NCI-H774 (cell line): ENCODE measurements around the gene DSCAML1.

Source experiments
- DNase-seq: peaks from one replicate; lab custom pipeline; 2025; lab: John Stamatoyannopoulos, UW

The DSCAML1 gene

GRCh38 chr11:117722082-117722481 is 74.9 kb downstream of the DSCAML1 start:
- DNase-seq = no peak

DNA sequence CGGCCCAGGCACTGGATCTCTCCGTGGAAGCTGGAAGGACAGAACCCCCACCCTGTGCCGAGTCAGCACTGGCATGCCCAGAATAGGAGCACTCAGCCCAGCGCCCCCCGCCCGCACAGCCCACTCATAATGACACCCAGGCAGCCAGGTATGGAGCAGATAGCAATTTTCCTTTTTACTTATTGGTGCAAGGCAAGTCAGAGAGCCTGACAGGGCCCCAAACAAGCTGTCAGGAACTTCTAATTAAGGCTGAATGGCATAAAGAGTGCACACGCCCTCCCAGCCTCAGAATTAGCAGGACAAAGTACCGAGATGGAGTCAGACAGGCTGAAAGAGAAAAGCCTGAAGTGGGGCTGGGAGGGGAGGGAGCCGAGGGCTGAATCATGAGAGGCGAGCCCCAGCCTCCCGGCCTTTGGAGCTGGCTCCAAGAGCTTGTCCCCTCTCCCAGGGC is 76.9 kb downstream of the DSCAML1 start:
- DNase-seq = no peak

DNA sequence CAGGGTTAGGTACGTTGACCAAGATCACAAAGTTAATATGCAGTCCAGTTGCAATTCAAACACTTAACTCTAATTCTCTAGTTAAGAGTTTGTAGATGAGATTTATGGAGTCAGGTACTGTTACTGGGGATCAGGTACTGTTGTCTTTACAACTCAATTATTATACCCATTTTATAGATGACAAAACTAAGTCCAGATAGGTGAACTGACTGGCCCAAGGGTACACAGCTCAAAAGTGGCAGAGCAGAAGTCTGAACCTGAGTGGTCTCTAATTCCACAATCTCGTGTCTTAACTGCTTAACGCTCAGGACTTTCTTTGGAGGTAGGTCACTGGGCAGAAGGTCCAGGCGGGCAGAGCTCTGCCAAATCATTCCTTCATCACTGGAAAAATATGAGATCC is 77.5 kb downstream of the DSCAML1 start:
- no peak for DNase-seq

- peak; percentile 78 for DNase-seq
Measured at GRCh38 chr11:117717485-117718314, 79.3 kb downstream of the DSCAML1 start.

GRCh38 chr11:117716521-117717440 is 80.2 kb downstream of the DSCAML1 start:
- DNase-seq = no peak

- DNase-seq = no peak
Measured at GRCh38 chr11:117715801-117716200, 81.2 kb downstream of the DSCAML1 start.

GRCh38 chr11:117713538-117713991 is 83.5 kb downstream of the DSCAML1 start:
- peak; percentile 57 for DNase-seq

- DNase-seq = no peak
Measured at GRCh38 chr11:117712530-117712929, 84.5 kb downstream of the DSCAML1 start.

- no peak for DNase-seq
Measured at GRCh38 chr11:117711331-117711730, 85.7 kb downstream of the DSCAML1 start.

- DNase-seq = no peak
Measured at GRCh38 chr11:117710211-117710610, 86.8 kb downstream of the DSCAML1 start.

- no peak for DNase-seq
Measured at GRCh38 chr11:117706322-117706814, 90.6 kb downstream of the DSCAML1 start.

DNA sequence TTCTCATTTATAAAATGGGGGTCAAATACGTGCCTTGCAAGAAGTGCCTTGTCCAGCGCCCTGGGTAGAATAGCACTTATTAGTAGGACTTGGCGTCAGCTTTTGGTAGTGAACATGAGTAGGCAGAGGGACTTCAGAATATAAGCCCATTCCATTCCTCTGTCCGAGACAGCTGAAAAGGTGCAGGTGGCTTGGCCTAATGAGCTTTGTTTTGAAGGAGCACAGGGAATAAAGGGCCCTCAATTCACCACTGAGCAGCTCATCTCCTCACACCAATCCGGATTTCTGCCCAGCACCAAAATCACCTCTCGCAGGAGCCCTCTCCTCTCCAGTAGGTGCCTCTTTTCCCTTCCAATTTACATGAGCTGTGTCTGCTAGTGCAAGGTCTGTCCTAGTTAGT is 91.2 kb downstream of the DSCAML1 start:
- DNase-seq = no peak

DNA sequence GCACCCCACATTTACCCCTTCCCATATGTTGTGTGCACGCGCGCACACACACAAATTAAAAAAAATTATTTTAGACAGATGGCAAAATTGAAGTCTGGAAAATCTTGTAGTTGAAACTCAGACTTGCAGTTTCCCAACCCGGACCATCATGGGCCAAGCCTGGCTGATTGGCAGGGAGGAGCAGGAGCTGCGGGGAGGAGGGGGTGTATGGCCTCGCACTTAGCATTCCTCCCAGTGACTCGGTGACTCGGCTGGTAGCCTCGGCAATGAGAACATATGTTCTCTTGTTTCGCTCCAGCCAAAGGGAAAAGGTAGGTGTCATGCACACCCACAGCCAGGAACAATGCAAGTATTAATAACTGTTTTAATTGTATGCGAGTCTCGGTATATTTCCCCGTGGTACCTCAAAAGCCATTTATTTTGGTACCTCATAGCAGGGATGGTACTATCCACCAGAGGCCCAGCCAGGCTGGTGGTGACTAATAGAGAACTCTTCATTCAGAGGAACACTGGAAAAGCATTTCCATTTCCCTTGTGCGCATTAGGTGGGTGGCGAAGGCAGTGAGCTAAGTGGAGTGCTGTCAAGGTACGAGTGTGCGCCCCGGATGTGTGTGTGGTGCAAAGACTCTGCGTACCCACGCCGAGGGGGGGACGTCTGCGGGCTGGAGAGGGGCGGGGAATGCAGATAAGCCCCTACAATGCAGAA is 92.5 kb downstream of the DSCAML1 start:
- no peak for DNase-seq

DNA sequence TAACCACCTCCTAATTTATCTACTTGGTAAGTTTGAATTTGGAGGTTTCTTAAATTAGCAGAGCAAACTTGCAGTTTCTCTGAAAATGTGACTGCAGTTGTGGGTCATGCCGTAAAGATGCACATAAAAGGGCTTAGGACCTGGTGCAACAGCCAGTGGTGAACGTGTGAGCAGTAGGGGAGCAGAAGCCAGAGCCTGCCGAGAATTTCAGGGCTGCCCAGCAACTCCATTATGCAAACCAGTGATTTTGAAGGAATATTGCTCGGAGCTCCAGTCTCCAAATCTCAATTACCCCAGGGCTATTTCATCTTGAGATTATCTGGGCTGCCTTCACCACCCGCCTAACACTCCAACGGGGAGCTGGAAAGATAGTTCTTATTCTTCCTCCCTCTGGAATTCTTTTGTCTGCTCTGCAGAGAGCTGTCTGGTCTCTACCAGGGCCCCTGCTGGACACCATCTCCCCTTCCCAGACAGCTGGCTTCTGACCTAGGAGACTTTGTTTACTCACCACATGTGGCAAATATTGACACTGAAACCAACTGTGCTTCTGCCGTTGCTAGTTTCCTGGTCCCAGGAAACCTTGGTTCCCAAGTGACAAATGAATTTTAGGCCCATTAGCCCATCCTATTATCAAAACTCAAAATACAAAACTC is 93.9 kb downstream of the DSCAML1 start:
- DNase-seq = peak; percentile 88

DNA sequence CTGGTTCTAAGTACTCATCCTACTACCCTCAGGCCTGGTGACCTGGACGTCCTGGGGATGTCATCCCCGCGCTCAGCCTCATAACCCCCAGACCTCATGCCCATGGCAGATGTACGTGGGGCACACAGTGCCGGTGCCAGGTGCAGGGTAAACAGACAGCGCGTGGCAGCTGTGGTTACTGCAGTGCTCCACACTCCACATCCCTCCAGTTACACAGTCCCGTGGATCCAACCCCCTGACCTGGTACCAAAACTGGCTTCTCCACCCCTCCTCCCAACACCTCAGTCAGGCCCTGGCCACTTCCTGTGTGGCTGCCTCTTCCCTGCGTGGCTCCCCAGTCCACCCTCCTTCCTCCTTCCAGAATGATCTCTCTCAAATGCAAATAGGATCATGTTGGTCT is 95.2 kb downstream of the DSCAML1 start:
- DNase-seq = no peak

- no peak for DNase-seq
Measured at GRCh38 chr11:117700551-117700950, 96.5 kb downstream of the DSCAML1 start.

DNA sequence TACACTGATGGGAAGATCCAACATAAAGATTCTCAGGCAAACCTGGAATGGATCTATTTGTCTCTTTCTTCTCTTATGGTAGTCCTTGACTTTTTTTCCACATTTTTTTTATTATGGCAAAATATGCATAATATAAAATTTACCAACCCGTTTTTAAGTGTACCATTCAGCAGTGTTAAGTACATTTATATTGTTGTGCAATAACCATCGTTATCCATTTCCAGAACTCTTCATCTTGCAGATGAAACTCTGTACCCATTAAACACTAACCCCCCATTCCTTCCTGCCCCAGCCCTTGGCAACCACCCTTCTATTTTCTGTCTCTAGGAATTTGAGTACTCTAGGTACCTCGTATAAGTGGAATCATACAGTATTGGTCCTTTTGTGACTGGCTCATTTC is 99.7 kb downstream of the DSCAML1 start:
- no peak for DNase-seq

- DNase-seq = peak; percentile 45
Measured at GRCh38 chr11:117696540-117696939, 100.5 kb downstream of the DSCAML1 start.

DNA sequence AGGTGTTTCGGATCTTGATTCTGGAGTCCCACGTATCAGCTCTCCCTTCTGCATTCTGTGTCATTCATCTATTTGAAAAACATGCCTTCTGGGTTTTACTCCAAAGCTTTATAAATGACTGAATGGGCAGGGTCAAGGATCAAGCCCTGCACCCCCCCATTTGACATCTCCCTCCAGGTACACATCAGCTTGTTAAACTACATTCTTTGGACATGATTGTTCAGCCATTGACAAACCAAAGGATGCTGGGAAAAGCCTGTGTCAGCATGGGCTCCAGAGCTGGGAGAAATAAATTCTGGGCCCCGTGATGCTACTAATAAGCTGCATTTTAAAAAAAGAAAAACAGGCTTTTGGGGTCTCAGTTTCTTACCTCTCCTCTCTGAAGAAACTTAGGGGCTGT is 103.7 kb downstream of the DSCAML1 start:
- DNase-seq = no peak

- no peak for DNase-seq
Measured at GRCh38 chr11:117691516-117691915, 105.5 kb downstream of the DSCAML1 start.

GRCh38 chr11:117691218-117691514 is 105.8 kb downstream of the DSCAML1 start:
- no peak for DNase-seq
